A673 (cell line): ENCODE results near the gene ASB18. TPM values are rescaled to one million over a fixed set of nuclear protein-coding genes. Genes with fewer than 3 reads are reported as not detected.

Experiments used
- BruUV-seq: library from RNA; stranded (reverse); fragments of 400-500 nt; replicated peaks from 2 replicates; lab custom pipeline; 2021; lab: Mats Ljungman, UMichigan
- CTCF ChIA-PET: fragments of 300-600 bp; sonication (Branson Sonifier 250); formaldehyde crosslinking; loops from one replicate; lab custom pipeline; 2022; ENCODE audit warnings: antibody characterized with exemption; lab: Charles Lee
- POLR2A ChIA-PET: fragments of 300-600 bp; sonication (Branson Sonifier 250); formaldehyde crosslinking; loops from one replicate; lab custom pipeline; 2022; ENCODE audit warnings: antibody characterized with exemption; ENCODE audit not compliant: low non-redundant PET; lab: Charles Lee
- DNase-seq: peaks from one replicate; pipeline ENCODE4 v3.0.0-alpha.2; 2015; ENCODE audit warnings: low spot score
- H3K27ac ChIP-seq: fragments of 200-600 bp; sonication (generic); 2 replicates; pipeline ENCODE4 v1.5.1; 2016; ENCODE audit warnings: mixed run types, low read depth, mild to moderate bottlenecking, mixed read lengths, antibody characterized with exemption, low read length; ENCODE audit not compliant: poor library complexity, severe bottlenecking
- H3K27me3 ChIP-seq: fragments of 200-600 bp; sonication (generic); replicated peaks from 2 replicates; pipeline ENCODE4 v1.6.1; 2017; ENCODE audit warnings: mixed run types, low read depth, mild to moderate bottlenecking, mixed read lengths, antibody characterized with exemption, low read length; ENCODE audit not compliant: insufficient read depth, poor library complexity
- H3K36me3 ChIP-seq: fragments of 200-600 bp; sonication (generic); 2 replicates; pipeline ENCODE4 v1.6.1; 2016; ENCODE audit warnings: mixed run types, mild to moderate bottlenecking, mixed read lengths, antibody characterized with exemption, low read length; ENCODE audit not compliant: insufficient read depth, poor library complexity, severe bottlenecking
- H3K4me1 ChIP-seq: fragments of 200-600 bp; sonication (generic); 2 replicates; pipeline ENCODE4 v1.6.1; 2017; ENCODE audit warnings: mixed run types, mild to moderate bottlenecking, mixed read lengths, antibody characterized with exemption, low read length; ENCODE audit not compliant: insufficient read depth, poor library complexity, severe bottlenecking
- H3K4me3 ChIP-seq: fragments of 200-600 bp; sonication (generic); 2 replicates; pipeline ENCODE4 v1.5.1; 2016; ENCODE audit warnings: low read depth, mixed run types, mild to moderate bottlenecking, mixed read lengths, low read length; ENCODE audit not compliant: poor library complexity, severe bottlenecking
- H3K9me3 ChIP-seq: fragments of 200-600 bp; sonication (generic); 2 replicates; pipeline ENCODE4 v1.6.1; 2016; ENCODE audit warnings: mixed run types, low read depth, mild to moderate bottlenecking, mixed read lengths, antibody characterized with exemption, low read length; ENCODE audit not compliant: poor library complexity, severe bottlenecking
- CTCF ChIP-seq: fragments of 300-800, 200-600 bp; sonication (generic); conservative IDR thresholded peaks from 2 replicates; pipeline ENCODE4 v1.5.1; 2017; ENCODE audit warnings: low read depth, mild to moderate bottlenecking, antibody characterized with exemption, low read length, moderate library complexity, mixed read lengths
- EZH2 ChIP-seq: fragments of 200-600 bp; sonication (generic); IDR thresholded peaks from 2 replicates; pipeline ENCODE4 v1.6.1; 2017; ENCODE audit warnings: borderline replicate concordance, low read depth, mild to moderate bottlenecking, mixed read lengths, antibody characterized with exemption, low read length; ENCODE audit not compliant: poor library complexity, severe bottlenecking
- intact Hi-C: fragments of 100-400 bp; cut with micrococcal nuclease; formaldehyde crosslinking; loops from one replicate; pipeline ENCODE4 v1.10.0; 2022; ENCODE audit not compliant: unreplicated experiment
- total RNA-seq: library from RNA; stranded (reverse); gene quantifications from 2 replicates; pipeline ENCODE4 v1.2.3, GENCODE V29; 2021

Gene ASB18
- total RNA-seq, 1 experiment from 2014 or later: not detected

DNA sequence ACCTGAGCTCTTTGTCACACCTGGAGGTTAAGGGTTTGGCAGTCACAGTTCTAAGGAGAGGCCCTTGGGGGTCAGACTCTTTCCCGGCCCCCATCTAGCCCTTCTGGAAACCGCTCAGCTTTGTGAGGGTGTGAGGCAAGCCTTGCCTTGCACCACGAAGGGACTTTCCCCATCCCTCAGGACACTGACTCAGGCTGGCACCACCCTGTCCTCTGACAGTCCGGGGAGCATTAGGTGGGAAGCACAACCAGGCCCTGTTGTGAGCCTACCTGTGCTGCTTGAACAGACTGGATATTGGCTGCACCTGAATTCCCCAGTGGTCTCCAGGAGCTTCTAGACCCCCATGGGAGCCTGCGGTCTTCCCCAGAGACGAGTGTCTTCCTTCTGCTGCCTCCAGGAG is 49.0 kb downstream of the ASB18 start:
- intact Hi-C loops: no loop called here
- DNase-seq: no peak
- Histone ChIP-seq H3K27me3 (peaks cover 66% of the 10 kb centered on the region), H3K9me3 (no peaks in the 10 kb centered on the region), H3K4me3 (no peak overlapping the region), H3K4me1 (no peaks in the 10 kb centered on the region), H3K36me3 (no peaks in the 10 kb centered on the region), H3K27ac (no peak overlapping the region)
- POLR2A ChIA-PET: interaction anchor here (0.7 kb wide), 1 partner anchor 13 kb away, joined by 5 read pairs; no protein-coding TSS in a partner anchor
- no TSS peak for BruUV-seq
- TF ChIP-seq EZH2: no peak
- TF ChIP-seq CTCF: no peak
- CTCF ChIA-PET: no interaction called here

- Histone ChIP-seq H3K36me3 (no peaks in the 10 kb centered on the region), H3K4me1 (no peaks in the 10 kb centered on the region), H3K27ac (no peak overlapping the region), H3K9me3 (no peaks in the 10 kb centered on the region), H3K27me3 (peaks cover 66% of the 10 kb centered on the region), H3K4me3 (no peak overlapping the region)
- ChIA-PET CTCF (no interaction called here), POLR2A (interaction anchor here (0.7 kb wide), 1 partner anchor 14 kb away, joined by 5 read pairs; no protein-coding TSS in a partner anchor)
- intact Hi-C loops: no loop called here
- TF ChIP-seq EZH2: no peak
- no peak for TF ChIP-seq CTCF
- no TSS peak for BruUV-seq
- no peak for DNase-seq
These were observed 49.7 kb downstream of the ASB18 start for GRCh38 chr2:236214376-236214995.

DNA sequence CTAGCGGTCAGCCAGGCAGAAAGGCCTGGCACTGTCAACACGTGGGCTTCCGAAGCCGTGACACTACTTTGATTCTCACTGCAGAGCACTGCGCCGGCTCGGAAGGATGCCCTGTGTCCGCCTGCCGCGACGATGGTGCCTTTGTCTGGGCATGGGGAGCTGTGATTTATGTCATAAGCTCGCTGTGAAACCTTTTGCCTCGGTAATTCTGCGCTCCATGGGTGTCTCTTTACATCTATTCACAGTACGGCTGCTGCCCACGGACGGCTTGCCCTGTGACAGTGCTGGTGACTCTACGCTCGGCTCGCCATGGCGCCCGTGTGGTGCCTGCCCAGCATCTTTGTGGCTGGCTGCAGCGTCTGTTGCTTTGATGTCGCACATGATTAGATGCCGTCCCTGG is 52.9 kb downstream of the ASB18 start:
- no TSS peak for BruUV-seq
- ChIA-PET POLR2A (no interaction called here), CTCF (no interaction called here)
- no peak for DNase-seq
- Histone ChIP-seq H3K9me3 (peaks cover under 1% of the 10 kb centered on the region), H3K36me3 (no peaks in the 10 kb centered on the region), H3K27ac (no peak overlapping the region), H3K4me1 (no peaks in the 10 kb centered on the region), H3K4me3 (no peak overlapping the region), H3K27me3 (peaks cover 73% of the 10 kb centered on the region)
- intact Hi-C loops: no loop called here
- TF ChIP-seq EZH2: no peak
- TF ChIP-seq CTCF: no peak
